Measurements from ENCODE around the gene ADNP. TPM values are rescaled to one million over a fixed set of nuclear protein-coding genes. Genes with fewer than 3 reads are reported as not detected.

The ADNP gene
- total RNA-seq (2022; extraction: Qiagen RNA extraction; ENCODE audit: low read depth), result 43.8 to 50.5 TPM (median 45.7 TPM) in 5 replicates

DNA sequence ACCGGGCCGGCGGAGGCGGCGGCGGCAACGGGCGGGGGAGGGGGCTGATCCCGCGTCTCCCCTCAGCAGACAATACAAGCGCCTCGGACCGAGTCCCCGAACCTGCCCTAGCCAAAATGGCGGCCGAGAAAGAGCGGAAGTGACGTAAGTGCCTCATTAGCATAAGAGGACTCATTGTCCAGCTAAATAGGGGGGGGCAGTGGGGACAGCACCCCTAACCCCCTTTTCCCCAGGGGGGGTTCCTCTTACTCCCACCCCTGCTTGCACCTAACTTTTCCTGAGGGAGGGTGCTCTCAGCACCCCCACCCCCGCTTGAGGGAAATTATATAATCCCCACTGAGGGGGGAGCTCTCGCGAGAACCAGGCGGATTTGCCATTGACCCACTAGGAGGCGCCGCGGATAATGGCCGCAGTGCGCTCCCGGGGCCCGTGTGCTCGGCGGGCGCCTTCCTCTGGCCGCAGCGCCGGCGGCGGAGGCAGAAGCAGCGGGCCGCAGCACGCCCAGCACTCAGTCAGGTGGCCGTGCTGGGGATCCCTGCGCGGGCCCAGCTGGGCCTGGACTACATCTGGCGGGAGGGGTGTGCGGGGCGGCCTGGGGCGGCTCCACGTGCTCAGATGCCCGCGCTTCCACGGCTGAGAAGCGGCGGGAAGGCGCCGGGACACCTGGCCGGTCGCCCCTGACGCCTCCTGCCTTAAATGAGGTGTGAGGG lies at the start of gene ADNP:
Gene ADNP, minus strand, starts transcription at position 132 of the 710 bp plus-strand sequence. CDS start 27,441 bp downstream, outside the sequence.

DNA sequence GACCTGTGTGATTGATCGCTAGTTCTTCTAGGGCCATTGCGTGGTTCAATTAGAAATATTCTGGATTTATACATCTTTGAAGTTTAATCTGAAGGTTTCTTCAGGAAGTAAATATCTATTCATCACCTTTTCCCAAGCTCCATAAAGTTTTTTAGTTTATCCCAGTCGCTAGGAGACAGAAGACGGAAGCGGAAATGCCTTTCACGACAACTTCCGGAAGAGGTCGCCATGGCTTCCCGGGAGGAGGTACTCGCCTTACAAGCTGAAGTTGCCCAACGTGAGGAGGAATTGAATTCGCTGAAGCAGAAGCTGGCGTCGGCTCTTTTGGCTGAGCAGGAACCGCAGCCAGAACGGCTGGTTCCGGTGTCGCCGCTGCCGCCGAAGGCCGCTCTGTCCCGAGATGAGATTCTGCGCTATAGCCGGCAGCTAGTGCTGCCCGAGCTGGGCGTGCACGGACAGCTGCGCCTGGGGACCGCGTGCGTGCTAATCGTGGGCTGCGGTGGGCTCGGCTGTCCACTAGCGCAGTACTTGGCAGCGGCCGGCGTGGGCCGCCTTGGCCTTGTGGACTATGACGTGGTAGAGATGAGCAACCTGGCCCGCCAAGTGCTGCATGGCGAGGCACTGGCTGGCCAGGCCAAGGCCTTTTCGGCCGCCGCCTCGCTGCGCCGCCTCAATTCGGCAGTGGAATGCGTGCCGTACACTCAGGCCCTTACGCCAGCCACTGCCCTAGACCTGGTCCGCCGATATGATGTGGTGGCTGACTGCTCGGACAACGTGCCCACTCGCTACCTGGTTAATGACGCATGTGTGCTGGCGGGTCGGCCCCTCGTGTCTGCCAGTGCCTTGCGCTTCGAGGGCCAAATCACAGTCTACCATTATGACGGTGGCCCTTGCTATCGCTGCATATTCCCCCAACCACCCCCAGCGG lies 27.6 kb upstream of the ADNP start, which contains the start of gene MOCS3:
Gene MOCS3, plus strand, starts transcription at position 204 of the 928 bp plus-strand sequence. Its CDS starts 25 bp downstream, at position 229.

DNA sequence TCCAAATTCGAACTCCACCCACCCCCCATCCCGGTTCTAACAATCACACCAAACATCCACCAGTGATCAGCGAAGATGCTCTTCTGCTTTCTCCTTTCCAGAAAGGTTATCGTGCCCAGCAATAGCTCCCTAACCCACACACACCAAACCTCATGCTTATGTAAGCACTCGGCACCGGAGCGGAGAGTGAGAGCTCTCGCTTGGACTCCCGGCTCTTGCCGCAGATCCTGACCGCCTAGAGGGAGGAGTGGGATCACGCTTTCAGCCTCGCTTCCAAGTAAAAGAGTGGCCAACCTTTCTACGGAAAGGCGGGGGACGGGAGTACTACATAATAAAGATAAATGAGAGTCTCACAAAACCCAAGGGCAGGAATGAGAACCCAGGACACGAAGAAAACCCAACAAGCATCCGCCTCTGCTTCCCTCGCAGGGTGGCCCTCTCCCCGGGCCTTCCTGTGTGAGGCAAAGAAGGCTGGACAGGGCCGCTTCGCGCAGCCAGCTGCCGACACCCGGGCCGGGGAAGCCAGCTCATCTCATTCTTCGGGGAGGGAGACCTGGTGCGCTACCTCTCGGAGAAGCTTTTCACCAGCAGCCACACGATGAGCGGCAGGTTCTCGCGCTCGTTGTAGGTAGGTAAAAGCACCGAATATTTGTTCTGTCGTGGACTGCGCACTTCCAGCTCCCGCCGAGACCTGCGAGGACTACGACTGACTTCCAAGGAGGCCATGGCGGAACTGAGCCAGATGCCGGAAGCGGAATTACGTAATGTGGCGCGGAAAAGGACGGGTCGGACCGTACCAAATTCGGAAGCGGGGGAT lies 26.8 kb upstream of the ADNP start, which contains the start of gene DPM1:
Gene DPM1, minus strand, starts transcription at position 735 of the 817 bp plus-strand sequence. Its CDS starts 9 bp downstream, at position 726.

Other genes starting within 250 kb of the ADNP start
- 0.06 TPM in 1 of 5 replicates, not detected in the others for gene RIPOR3, start 239.9 kb downstream of the ADNP start, total RNA-seq (2022; extraction: Qiagen RNA extraction; ENCODE audit: low read depth)
- gene PARD6B, start 199.9 kb downstream of the ADNP start, total RNA-seq (2022; extraction: Qiagen RNA extraction; ENCODE audit: low read depth), result 2.7 to 4.6 TPM (median 3.1 TPM) in 5 replicates
- 24.9 to 31.9 TPM (median 29.9 TPM) in 5 replicates for gene BCAS4, start 136.4 kb downstream of the ADNP start, total RNA-seq (2022; extraction: Qiagen RNA extraction; ENCODE audit: low read depth)
- 70.6 to 86.5 TPM (median 75.2 TPM) in 5 replicates for gene DPM1, start 27.1 kb upstream of the ADNP start, total RNA-seq (2022; extraction: Qiagen RNA extraction; ENCODE audit: low read depth)
- gene MOCS3, start 27.4 kb upstream of the ADNP start, total RNA-seq (2022; extraction: Qiagen RNA extraction; ENCODE audit: low read depth), result 6.0 to 6.6 TPM (median 6.4 TPM) in 5 replicates
- gene KCNG1, start 91.7 kb upstream of the ADNP start, total RNA-seq (2022; extraction: Qiagen RNA extraction; ENCODE audit: low read depth), result 15.5 to 27.0 TPM (median 18.8 TPM) in 5 replicates

Measured in A549 treated with DMSO at 1 μM for 4 hours (cell line).